Pancreas (tissue), 10 donors: ENCODE results near the gene BCL3. TPM values are rescaled to one million over a fixed set of nuclear protein-coding genes. Genes with fewer than 3 reads are reported as not detected.

ENCODE experiments used
- ATAC-seq, 4 donors: fragments of 200-7000 bp; cut with Tn5 transposase; one replicate each; pipeline versions ENCODE4 v1.8.0 to v1.9.1; 2020; ENCODE audit warnings: mild to moderate bottlenecking in 4 of 4, moderate library complexity in 4 of 4
- DNase-seq, 6 donors: peaks; one replicate each; pipeline ENCODE4 v3.0.0-alpha.2; 2020
- FAIRE-seq: peaks from 2 replicates; lab custom pipeline; 2012; peaks lifted over from hg19 to GRCh38; lab: Jason Lieb, UNC
- H3K27ac ChIP-seq, 4 donors: fragments of 200-600 bp; sonication (generic); 1 replicate in 3 of 4; 2 replicates in 1 of 4; pipeline versions ENCODE4 v1.5.0 to v1.8.0; 2020
- H3K27me3 ChIP-seq, 4 donors: fragments of 200-600 bp; one replicate each; pipeline ENCODE4 v1.8.0; 2021
- H3K36me3 ChIP-seq, 3 donors: fragments of 200-600 bp; sonication (generic) in 1 of 3; one replicate each; pipeline versions ENCODE4 v1.5.0 to v1.8.0; 2020 to 2021
- H3K4me1 ChIP-seq, 3 donors: fragments of 200-600 bp; one replicate each; pipeline ENCODE4 v1.8.0; 2021
- H3K4me3 ChIP-seq, 4 donors: fragments of 200-600 bp; sonication (generic) in 2 of 4; one replicate each; pipeline versions ENCODE4 v1.5.0 to v1.8.0; 2020 to 2021
- H3K9me3 ChIP-seq, 4 donors: fragments of 200-600 bp; one replicate each; pipeline ENCODE4 v1.8.0; 2021
- WGBS, 2 donors: extraction: QIAGEN DNeasy Blood & Tissue Kit; methylation state at CpG; one replicate each; pipeline ENCODE4 v1.1.7; 2013; 5-methylcytosine and 5-hydroxymethylcytosine counted together
- intact Hi-C, 3 donors: fragments of 100-400 bp; cut with DNase I; formaldehyde crosslinking; loops; one replicate each; pipeline versions ENCODE4 v1.11.1 to v1.14.2; 2022
- polyA plus RNA-seq, 2 donors: library from polyadenylated mRNA; stranded (reverse); fragments of 200-250 nt; gene quantifications; one replicate each; pipeline ENCODE4 v1.2.3, GENCODE V29; 2013
- total RNA-seq, 6 donors: library from RNA; stranded (reverse); fragmentation: NEBNext Ultra II Directional in 4 of 6; extraction: Animal tissue kit (Norgen Biotek cat#: 25700) in 4 of 6; gene quantifications; one replicate each; pipeline versions ENCODE4 v1.2.1 to v1.2.4, GENCODE V29; 2021 to 2023
- TF ChIP-seq, protein P1 (sequence below), 4 donors: fragments of 200-600 bp; sonication (generic) in 3 of 4; IDR thresholded peaks; one replicate each; pipeline versions ENCODE4 v1.5.0 to v1.8.0; 2021; ENCODE audit warnings: antibody characterized with exemption in 4 of 4
- donor health status: healthy with polysubstance abuse.
- donor health status: DM: no; HTN: no; CAD: no; lungs with moderate emphysema.
- donor health status: DM: no; HTN: no; CAD: no.
- donor health status: control.
- donor health status: control.
- donor health status: Bipolar disorder and iron deficiency.
- donor health status: DM: yes; HTN: yes; CAD: no.
- donor health status: DM: no; HTN: no; CAD: no.
- donor health status: DM: no; HTN: no; CAD: no.
- donor health status: DM: yes; HTN: yes; CAD: no.

The BCL3 gene
- total and polyA plus RNA-seq, 8 donors, result 13.9 to 113 (median 36.5) TPM

DNA sequence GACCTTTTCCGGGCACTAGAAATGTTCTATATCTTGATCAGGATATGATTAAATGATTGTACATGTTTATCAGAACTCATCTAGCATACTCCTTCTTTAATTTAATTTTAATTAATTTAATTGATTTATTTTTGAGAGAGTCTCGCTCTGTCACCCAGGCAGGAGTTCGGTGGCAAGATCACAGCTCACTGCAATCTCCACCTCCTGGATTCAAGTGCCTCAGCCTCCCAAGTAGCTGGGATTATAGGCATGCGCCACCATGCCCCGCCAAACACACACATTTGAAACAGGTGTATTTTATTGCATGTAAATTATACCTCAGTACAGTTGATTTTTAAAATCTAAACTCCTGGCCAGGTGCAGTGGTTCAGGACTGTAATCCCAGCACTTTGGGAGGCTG lies 17.4 kb upstream of the BCL3 start:
- no peak for ATAC-seq
- WGBS, 2 donors, result 87 to 96% methylated on average over 5 of the region's 5 CpGs
- TF ChIP-seq, protein P1, sequence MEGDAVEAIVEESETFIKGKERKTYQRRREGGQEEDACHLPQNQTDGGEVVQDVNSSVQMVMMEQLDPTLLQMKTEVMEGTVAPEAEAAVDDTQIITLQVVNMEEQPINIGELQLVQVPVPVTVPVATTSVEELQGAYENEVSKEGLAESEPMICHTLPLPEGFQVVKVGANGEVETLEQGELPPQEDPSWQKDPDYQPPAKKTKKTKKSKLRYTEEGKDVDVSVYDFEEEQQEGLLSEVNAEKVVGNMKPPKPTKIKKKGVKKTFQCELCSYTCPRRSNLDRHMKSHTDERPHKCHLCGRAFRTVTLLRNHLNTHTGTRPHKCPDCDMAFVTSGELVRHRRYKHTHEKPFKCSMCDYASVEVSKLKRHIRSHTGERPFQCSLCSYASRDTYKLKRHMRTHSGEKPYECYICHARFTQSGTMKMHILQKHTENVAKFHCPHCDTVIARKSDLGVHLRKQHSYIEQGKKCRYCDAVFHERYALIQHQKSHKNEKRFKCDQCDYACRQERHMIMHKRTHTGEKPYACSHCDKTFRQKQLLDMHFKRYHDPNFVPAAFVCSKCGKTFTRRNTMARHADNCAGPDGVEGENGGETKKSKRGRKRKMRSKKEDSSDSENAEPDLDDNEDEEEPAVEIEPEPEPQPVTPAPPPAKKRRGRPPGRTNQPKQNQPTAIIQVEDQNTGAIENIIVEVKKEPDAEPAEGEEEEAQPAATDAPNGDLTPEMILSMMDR (IDR thresholded peaks at IDR 0.05), result no peak
- no peak for FAIRE-seq
- H3K36me3 ChIP-seq, result no peaks in the 10 kb centered on the region
- H3K9me3 ChIP-seq, result no peaks in the 10 kb centered on the region
- no peak overlapping the region for H3K4me3 ChIP-seq
- no peaks in the 10 kb centered on the region for H3K27me3 ChIP-seq
- no peak for DNase-seq
- H3K27ac ChIP-seq, result no peak overlapping the region
- intact Hi-C loops, result no loop called here
- peaks cover 0 to 1% (median 0%) of the 10 kb centered on the region in 3 donors for H3K4me1 ChIP-seq

- H3K4me3 ChIP-seq, result no peak overlapping the region
- H3K9me3 ChIP-seq, result no peaks in the 10 kb centered on the region
- H3K27me3 ChIP-seq, result no peaks in the 10 kb centered on the region
- no peak overlapping the region for H3K27ac ChIP-seq
- DNase-seq, result no peak
- H3K36me3 ChIP-seq, result no peaks in the 10 kb centered on the region
- no peak for ATAC-seq
- peaks cover 0 to 4% (median 0%) of the 10 kb centered on the region in 3 donors for H3K4me1 ChIP-seq
- WGBS, 2 donors, result 74 to 75% methylated on average over 5 of the region's 5 CpGs
- no peak for FAIRE-seq
- intact Hi-C loops, result no loop called here
- TF ChIP-seq, protein P1 (IDR thresholded peaks at IDR 0.05), result no peak
Measured at GRCh38 chr19:44731622-44732021, 16.9 kb upstream of the BCL3 start.

- H3K27me3 ChIP-seq, result no peaks in the 10 kb centered on the region
- intact Hi-C loops, result no loop called here
- TF ChIP-seq, protein P1 (IDR thresholded peaks at IDR 0.05), result no peak
- peaks cover 0 to 6% (median 0%) of the 10 kb centered on the region in 3 donors for H3K4me1 ChIP-seq
- no peaks in the 10 kb centered on the region for H3K36me3 ChIP-seq
- H3K9me3 ChIP-seq, result no peaks in the 10 kb centered on the region
- DNase-seq, result no peak
- ATAC-seq, result no peak
- 83 to 88% methylated on average over 11 of the region's 11 CpGs for WGBS, 2 donors
- FAIRE-seq, result no peak
- no peak overlapping the region for H3K4me3 ChIP-seq
- no peak overlapping the region for H3K27ac ChIP-seq
Measured at GRCh38 chr19:44732235-44733014, 16.1 kb upstream of the BCL3 start.

DNA sequence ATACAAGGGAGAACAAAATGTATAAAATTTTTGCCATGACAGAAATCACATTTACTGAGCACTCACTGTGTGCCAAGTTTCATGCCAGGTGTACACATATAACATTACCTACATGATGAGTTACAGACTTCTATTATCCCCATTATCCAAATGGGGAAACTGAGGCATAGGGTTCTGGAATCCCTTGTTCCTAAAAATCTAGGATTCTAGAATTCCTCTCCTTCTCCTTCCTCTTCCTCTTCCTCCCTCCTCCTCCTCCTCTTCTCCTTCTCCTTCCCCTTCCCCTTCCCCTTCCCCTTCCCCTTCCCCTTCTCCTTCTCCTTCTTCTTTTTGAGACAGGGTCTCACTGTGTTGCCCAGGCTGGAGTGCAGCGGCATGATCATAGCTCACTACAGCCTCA lies 14.2 kb upstream of the BCL3 start:
- FAIRE-seq, result no peak
- Histone ChIP-seq H3K27me3 (no peaks in the 10 kb centered on the region), H3K4me1 (peaks cover 0 to 22% (median 9%) of the 10 kb centered on the region in 3 donors), H3K36me3 (no peaks in the 10 kb centered on the region), H3K4me3 (no peak overlapping the region), H3K9me3 (no peaks in the 10 kb centered on the region), H3K27ac (no peak overlapping the region)
- 0 to 46% methylated on average over 1 of the region's 1 CpG for WGBS, 2 donors
- intact Hi-C loops, result no loop called here
- TF ChIP-seq, protein P1 (IDR thresholded peaks at IDR 0.05), result no peak
- no peak for DNase-seq
- no peak for ATAC-seq

DNA sequence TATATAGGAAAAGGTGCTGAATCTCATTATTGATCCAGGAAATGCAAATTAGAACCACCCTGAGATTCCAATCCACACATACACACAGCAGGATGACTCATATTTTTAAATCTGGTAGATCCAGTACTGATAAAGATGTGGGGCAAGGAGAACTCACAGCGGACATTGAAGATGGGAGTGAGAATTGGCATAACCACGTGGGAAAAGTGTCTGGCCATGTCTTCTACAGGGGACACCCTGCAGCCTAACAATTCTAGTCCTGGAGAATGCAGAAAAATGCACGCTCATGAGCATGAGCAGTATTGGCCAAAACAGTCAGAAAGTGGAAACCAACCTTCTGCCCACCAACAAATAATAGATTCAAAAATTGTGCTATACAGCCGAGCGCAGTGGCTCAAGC lies 13.5 kb upstream of the BCL3 start:
- H3K27ac ChIP-seq, result no peak overlapping the region
- 70 to 71% methylated on average over 5 of the region's 5 CpGs for WGBS, 2 donors

More for the DNA sequence above, 13.5 kb upstream of the BCL3 start:
- no peaks in the 10 kb centered on the region for H3K9me3 ChIP-seq
- no peak overlapping the region for H3K4me3 ChIP-seq
- intact Hi-C loops, result no loop called here
- no peak for DNase-seq
- TF ChIP-seq, protein P1 (IDR thresholded peaks at IDR 0.05), result no peak
- no peaks in the 10 kb centered on the region for H3K27me3 ChIP-seq
- ATAC-seq, result no peak
- FAIRE-seq, result no peak
- peaks cover 0 to 28% (median 11%) of the 10 kb centered on the region in 3 donors for H3K4me1 ChIP-seq
- H3K36me3 ChIP-seq, result no peaks in the 10 kb centered on the region
